ENCODE results near the gene TBC1D10A.

TBC1D10A gene

GRCh38 chr22:30243661-30244060, 83.1 kb downstream of the TBC1D10A start:
- H3K4me3 ChIP-seq (ENCODE audit: low read depth, low read length) = no peak overlapping the region
- TF ChIP-seq CTCF (IDR thresholded peaks at IDR 0.05; ENCODE audit: low read depth, low read length) (no peak), MAX (IDR thresholded peaks at IDR 0.05; ENCODE audit: low read depth, low read length) (no peak), MYC (IDR thresholded peaks at IDR 0.05; ENCODE audit: low read depth, low read length) (no peak), POLR2A (IDR thresholded peaks at IDR 0.05; ENCODE audit: extremely low read depth, insufficient read length) (no peak)
- no peak for DNase-seq (ENCODE audit: low read depth)
